ENCODE data around the gene SEMA6A. TPM values are rescaled to one million over a fixed set of nuclear protein-coding genes. Genes with fewer than 3 reads are reported as not detected.

Gene SEMA6A
- total RNA-seq, 1 experiment from 2014 or later = not detected

DNA sequence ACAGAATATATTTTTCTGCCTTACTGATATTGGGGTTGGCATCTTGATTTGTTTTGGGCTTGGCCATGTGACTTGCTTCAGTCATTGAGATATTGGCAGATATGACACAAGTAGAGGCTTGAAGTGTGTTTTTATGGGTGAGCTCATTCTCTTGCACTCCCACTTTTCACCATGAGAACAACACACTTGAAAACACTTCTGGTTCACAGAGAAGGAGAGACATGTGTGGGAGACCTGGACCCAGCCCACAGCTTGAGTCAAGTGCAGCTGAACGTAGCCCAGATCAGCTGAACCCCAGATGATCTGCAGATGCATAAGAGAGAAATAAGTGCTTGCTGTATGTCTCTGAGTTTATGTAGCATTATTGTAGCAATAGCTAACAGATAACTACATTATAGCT lies 155.4 kb downstream of the SEMA6A start:
- no peaks in the 10 kb centered on the region for H3K9me2 ChIP-seq (replicated peaks; ENCODE audit: insufficient read depth, low read length)
- no peak overlapping the region for H2AFZ ChIP-seq (ENCODE audit: low read length)
- no peaks in the 10 kb centered on the region for H4K20me1 ChIP-seq (ENCODE audit: insufficient read depth, low read depth, low read length)
- H3K9ac ChIP-seq (ENCODE audit: low read length) = no peak overlapping the region
- H3K9me3 ChIP-seq (ENCODE audit: low read length) = no peaks in the 10 kb centered on the region
- H3K4me2 ChIP-seq (ENCODE audit: low read depth, low read length, poor library complexity, severe bottlenecking) = no peak overlapping the region
- no peak for DNase-seq
- H3K79me2 ChIP-seq (ENCODE audit: low read length) = no peaks in the 10 kb centered on the region
- no peaks in the 10 kb centered on the region for H3K4me1 ChIP-seq (ENCODE audit: low read length)
- H3K4me3 ChIP-seq (ENCODE audit: low read length) = no peak overlapping the region
- H3K27me3 ChIP-seq (ENCODE audit: low read length) = no peaks in the 10 kb centered on the region
- no peaks in the 10 kb centered on the region for H3K36me3 ChIP-seq (ENCODE audit: insufficient read depth, low read length)
- no peak overlapping the region for H3K27ac ChIP-seq (ENCODE audit: low read length)

DNA sequence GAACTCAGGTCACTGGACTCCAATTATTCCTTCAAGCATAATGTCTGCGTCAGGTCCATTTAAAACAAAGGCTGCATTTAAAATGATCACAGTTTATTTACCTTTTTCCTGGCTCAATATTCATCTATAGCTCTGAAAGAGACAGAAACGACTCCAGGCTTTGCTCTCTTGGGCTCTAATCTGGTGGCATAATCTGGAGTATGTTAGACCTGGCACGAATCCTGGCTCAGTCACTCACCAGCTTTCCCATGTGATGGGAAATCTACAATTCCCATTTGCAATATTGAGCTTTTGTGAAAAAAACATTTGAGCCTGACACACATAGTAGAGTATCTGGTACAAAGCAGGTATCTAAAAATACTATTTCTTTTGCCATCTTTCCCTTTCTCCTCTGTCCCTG lies 155.8 kb downstream of the SEMA6A start:
- Histone ChIP-seq H3K9me2 (replicated peaks; ENCODE audit: insufficient read depth, low read length) (no peaks in the 10 kb centered on the region), H3K79me2 (ENCODE audit: low read length) (no peaks in the 10 kb centered on the region), H3K36me3 (ENCODE audit: insufficient read depth, low read length) (no peaks in the 10 kb centered on the region), H4K20me1 (ENCODE audit: insufficient read depth, low read depth, low read length) (no peaks in the 10 kb centered on the region), H3K4me3 (ENCODE audit: low read length) (no peak overlapping the region), H3K4me2 (ENCODE audit: low read depth, low read length, poor library complexity, severe bottlenecking) (no peak overlapping the region), H3K9me3 (ENCODE audit: low read length) (no peaks in the 10 kb centered on the region), H3K4me1 (ENCODE audit: low read length) (no peaks in the 10 kb centered on the region), H3K9ac (ENCODE audit: low read length) (no peak overlapping the region), H3K27me3 (ENCODE audit: low read length) (no peaks in the 10 kb centered on the region), H3K27ac (ENCODE audit: low read length) (no peak overlapping the region), H2AFZ (ENCODE audit: low read length) (no peak overlapping the region)
- DNase-seq = no peak

DNA sequence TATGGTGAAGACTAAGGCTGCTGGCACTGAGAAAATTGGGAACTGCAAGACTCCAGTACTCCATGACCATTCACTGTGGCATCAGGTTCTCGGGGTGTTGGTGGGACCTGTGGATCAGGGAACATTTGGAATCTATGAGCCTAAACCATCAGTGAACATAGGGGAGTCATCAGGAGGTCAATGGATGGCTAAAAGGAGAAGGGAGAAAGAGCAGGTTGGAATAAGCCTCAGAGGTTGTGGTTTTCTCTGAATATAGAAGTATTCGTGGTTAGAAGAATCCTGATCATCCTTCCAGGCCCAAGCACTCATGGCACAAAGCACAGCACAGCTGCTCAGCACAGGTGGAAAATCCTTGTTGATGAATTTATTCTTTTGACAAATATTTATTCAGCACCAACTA lies 156.6 kb downstream of the SEMA6A start:
- Histone ChIP-seq H3K4me1 (ENCODE audit: low read length) (no peaks in the 10 kb centered on the region), H2AFZ (ENCODE audit: low read length) (no peak overlapping the region), H3K9me3 (ENCODE audit: low read length) (no peaks in the 10 kb centered on the region), H3K79me2 (ENCODE audit: low read length) (no peaks in the 10 kb centered on the region), H3K27me3 (ENCODE audit: low read length) (no peaks in the 10 kb centered on the region), H4K20me1 (ENCODE audit: insufficient read depth, low read depth, low read length) (no peaks in the 10 kb centered on the region), H3K4me3 (ENCODE audit: low read length) (no peak overlapping the region), H3K27ac (ENCODE audit: low read length) (no peak overlapping the region), H3K36me3 (ENCODE audit: insufficient read depth, low read length) (no peaks in the 10 kb centered on the region), H3K9me2 (replicated peaks; ENCODE audit: insufficient read depth, low read length) (no peaks in the 10 kb centered on the region), H3K4me2 (ENCODE audit: low read depth, low read length, poor library complexity, severe bottlenecking) (no peak overlapping the region), H3K9ac (ENCODE audit: low read length) (no peak overlapping the region)
- no peak for DNase-seq

DNA sequence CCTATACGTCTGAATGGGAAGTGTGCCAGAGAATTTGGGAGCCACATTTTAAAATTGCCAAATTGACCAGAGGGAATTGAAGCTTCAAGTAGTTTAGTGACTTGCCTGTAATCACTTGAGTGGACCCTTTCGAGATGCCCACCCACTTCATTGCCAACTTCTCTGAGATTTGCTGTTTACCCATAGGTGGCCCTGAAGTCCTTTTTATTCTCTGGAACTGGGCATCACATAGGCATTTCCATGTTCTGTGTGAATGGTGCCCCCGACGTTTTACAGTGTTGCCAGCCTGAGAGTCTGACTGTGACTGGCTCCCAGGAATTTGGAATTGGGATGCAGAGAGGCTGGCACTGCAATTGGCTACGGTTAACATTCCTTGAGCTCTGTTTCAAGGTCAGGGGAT lies 158.6 kb downstream of the SEMA6A start:
- Histone ChIP-seq H3K4me3 (ENCODE audit: low read length) (no peak overlapping the region), H2AFZ (ENCODE audit: low read length) (no peak overlapping the region), H3K36me3 (ENCODE audit: insufficient read depth, low read length) (no peaks in the 10 kb centered on the region), H3K27me3 (ENCODE audit: low read length) (no peaks in the 10 kb centered on the region), H3K27ac (ENCODE audit: low read length) (no peak overlapping the region), H3K4me2 (ENCODE audit: low read depth, low read length, poor library complexity, severe bottlenecking) (no peak overlapping the region), H3K9me2 (replicated peaks; ENCODE audit: insufficient read depth, low read length) (no peaks in the 10 kb centered on the region), H3K9ac (ENCODE audit: low read length) (no peak overlapping the region), H3K79me2 (ENCODE audit: low read length) (no peaks in the 10 kb centered on the region), H3K4me1 (ENCODE audit: low read length) (no peaks in the 10 kb centered on the region), H3K9me3 (ENCODE audit: low read length) (no peaks in the 10 kb centered on the region), H4K20me1 (ENCODE audit: insufficient read depth, low read depth, low read length) (no peaks in the 10 kb centered on the region)
- no peak for DNase-seq

DNA sequence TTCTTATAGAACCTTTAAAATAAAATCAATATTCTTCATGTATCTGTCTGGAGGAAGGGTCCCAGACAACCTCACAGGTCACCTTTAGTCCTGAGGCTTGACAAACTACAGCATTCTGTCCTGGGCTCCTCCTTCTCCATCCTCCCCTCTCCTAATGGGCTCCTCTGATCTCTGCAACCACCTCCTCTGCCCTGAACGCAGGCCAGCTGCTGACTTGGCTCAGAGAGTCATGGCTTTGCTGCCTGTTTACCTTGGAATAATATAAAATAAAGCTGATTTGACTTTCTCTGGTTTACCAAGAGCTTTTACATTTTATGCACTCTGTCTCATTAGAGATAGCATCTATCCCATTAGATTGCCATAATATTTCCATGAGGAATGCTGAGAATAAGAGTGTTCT lies 159.4 kb downstream of the SEMA6A start:
- H3K9me2 ChIP-seq (replicated peaks; ENCODE audit: insufficient read depth, low read length) = no peaks in the 10 kb centered on the region
- H3K79me2 ChIP-seq (ENCODE audit: low read length) = no peaks in the 10 kb centered on the region
- H3K36me3 ChIP-seq (ENCODE audit: insufficient read depth, low read length) = no peaks in the 10 kb centered on the region
- no peak overlapping the region for H3K27ac ChIP-seq (ENCODE audit: low read length)
- no peak overlapping the region for H3K4me3 ChIP-seq (ENCODE audit: low read length)
- H3K4me2 ChIP-seq (ENCODE audit: low read depth, low read length, poor library complexity, severe bottlenecking) = no peak overlapping the region
- no peaks in the 10 kb centered on the region for H3K9me3 ChIP-seq (ENCODE audit: low read length)
- no peak overlapping the region for H3K9ac ChIP-seq (ENCODE audit: low read length)
- no peak for DNase-seq
- H2AFZ ChIP-seq (ENCODE audit: low read length) = no peak overlapping the region
- H3K27me3 ChIP-seq (ENCODE audit: low read length) = no peaks in the 10 kb centered on the region
- H4K20me1 ChIP-seq (ENCODE audit: insufficient read depth, low read depth, low read length) = no peaks in the 10 kb centered on the region
- H3K4me1 ChIP-seq (ENCODE audit: low read length) = no peaks in the 10 kb centered on the region

DNA sequence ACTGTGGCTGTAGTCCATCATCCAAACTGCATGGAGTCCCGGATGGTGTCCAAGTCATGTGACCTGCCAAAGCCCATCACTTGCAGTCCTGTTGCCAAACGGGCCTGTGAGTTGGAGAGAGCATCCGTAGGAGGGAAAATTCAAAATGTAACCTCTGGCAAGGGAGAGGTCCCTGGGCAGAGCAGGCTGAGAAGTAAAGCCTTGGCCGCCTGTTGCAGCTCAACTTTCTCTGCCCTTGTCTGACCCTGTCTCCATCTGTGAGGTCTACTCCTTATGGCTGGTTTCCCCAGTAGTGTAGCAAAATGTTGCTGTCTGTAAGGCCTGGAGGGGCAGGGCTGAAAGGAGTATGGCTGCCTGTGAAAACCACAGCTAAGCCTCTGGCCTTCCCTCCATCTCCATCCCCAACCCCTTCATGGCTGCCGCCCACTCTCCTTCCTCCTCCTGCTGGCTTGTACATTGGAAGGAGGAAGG lies 163.5 kb downstream of the SEMA6A start:
- H3K9ac ChIP-seq (ENCODE audit: low read length) = no peak overlapping the region
- H3K4me3 ChIP-seq (ENCODE audit: low read length) = no peak overlapping the region
- no peak for DNase-seq
- H3K36me3 ChIP-seq (ENCODE audit: insufficient read depth, low read length) = no peaks in the 10 kb centered on the region
- no peaks in the 10 kb centered on the region for H3K9me3 ChIP-seq (ENCODE audit: low read length)
- no peaks in the 10 kb centered on the region for H3K9me2 ChIP-seq (replicated peaks; ENCODE audit: insufficient read depth, low read length)
- no peak overlapping the region for H3K4me2 ChIP-seq (ENCODE audit: low read depth, low read length, poor library complexity, severe bottlenecking)
- H3K4me1 ChIP-seq (ENCODE audit: low read length) = no peaks in the 10 kb centered on the region
- no peak overlapping the region for H3K27ac ChIP-seq (ENCODE audit: low read length)
- no peaks in the 10 kb centered on the region for H4K20me1 ChIP-seq (ENCODE audit: insufficient read depth, low read depth, low read length)
- H3K79me2 ChIP-seq (ENCODE audit: low read length) = no peaks in the 10 kb centered on the region
- no peaks in the 10 kb centered on the region for H3K27me3 ChIP-seq (ENCODE audit: low read length)
- H2AFZ ChIP-seq (ENCODE audit: low read length) = no peak overlapping the region

DNA sequence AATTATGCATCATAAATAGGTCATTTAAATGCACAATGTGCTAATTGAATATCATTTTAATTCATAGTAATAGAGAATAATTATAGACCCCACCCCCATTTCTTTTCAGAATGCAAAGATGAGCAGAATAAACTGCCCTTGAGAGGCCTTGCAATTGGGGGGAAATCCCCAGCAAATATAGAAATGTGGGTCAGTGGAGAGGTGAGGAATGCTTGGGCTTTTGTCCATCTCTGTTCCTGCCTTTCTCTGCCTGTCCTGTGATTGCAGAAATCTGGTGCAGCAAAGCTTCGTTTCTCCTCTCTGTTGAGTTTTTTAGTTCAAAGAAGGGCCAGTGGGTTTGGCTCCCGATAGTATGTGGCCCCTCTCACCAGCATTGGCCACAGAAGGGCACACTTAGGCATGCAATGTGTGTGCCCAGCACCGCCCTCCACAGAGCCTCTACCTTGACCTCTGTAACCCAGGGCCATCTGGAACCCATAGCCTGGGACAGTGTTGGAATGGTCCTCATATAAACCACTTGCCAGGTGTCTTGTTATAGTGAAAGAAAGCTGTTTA lies 164.2 kb downstream of the SEMA6A start:
- Histone ChIP-seq H3K4me3 (ENCODE audit: low read length) (no peak overlapping the region), H3K36me3 (ENCODE audit: insufficient read depth, low read length) (no peaks in the 10 kb centered on the region), H4K20me1 (ENCODE audit: insufficient read depth, low read depth, low read length) (no peaks in the 10 kb centered on the region), H3K27ac (ENCODE audit: low read length) (no peak overlapping the region), H2AFZ (ENCODE audit: low read length) (no peak overlapping the region), H3K9ac (ENCODE audit: low read length) (no peak overlapping the region), H3K4me1 (ENCODE audit: low read length) (no peaks in the 10 kb centered on the region), H3K9me2 (replicated peaks; ENCODE audit: insufficient read depth, low read length) (no peaks in the 10 kb centered on the region), H3K27me3 (ENCODE audit: low read length) (no peaks in the 10 kb centered on the region), H3K9me3 (ENCODE audit: low read length) (no peaks in the 10 kb centered on the region), H3K4me2 (ENCODE audit: low read depth, low read length, poor library complexity, severe bottlenecking) (no peak overlapping the region), H3K79me2 (ENCODE audit: low read length) (no peaks in the 10 kb centered on the region)
- no peak for DNase-seq

DNA sequence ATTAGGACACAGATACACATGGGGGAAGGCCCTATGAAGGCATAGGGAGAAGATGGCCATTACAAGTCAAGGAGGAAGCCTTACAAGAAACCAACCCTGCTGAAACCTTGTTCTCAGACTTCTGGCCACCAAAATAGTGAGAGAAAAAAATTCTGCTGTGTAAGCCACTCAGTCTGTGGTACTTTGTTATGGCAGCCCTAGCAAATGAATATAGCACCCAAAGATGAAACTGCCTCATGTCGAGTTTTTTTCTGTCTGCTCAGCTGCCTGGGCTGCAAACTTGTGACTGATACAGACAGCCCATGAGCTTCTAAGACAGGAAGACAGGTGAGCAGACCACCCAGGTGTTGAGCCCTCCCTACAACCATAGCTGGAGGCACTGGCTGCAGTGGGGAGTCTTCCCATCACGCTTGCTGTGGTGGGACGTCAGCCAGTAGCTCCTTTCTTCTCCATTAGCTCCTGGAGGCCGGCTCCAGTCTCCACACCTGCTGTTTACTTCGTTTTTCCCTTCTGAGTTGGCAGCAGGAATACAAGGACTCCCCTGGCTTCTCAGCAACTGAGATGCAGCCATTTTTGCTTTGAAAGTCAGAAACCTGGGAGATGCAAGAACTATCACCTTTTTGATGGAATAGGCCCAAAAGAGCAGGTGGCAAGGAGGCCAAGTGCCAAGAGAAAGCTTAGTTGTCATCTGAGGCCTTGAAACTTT lies 164.9 kb downstream of the SEMA6A start:
- Histone ChIP-seq H3K27me3 (ENCODE audit: low read length) (no peaks in the 10 kb centered on the region), H2AFZ (ENCODE audit: low read length) (no peak overlapping the region), H3K9me2 (replicated peaks; ENCODE audit: insufficient read depth, low read length) (no peaks in the 10 kb centered on the region), H3K9me3 (ENCODE audit: low read length) (no peaks in the 10 kb centered on the region), H3K9ac (ENCODE audit: low read length) (no peak overlapping the region), H3K36me3 (ENCODE audit: insufficient read depth, low read length) (no peaks in the 10 kb centered on the region), H3K4me3 (ENCODE audit: low read length) (no peak overlapping the region), H3K79me2 (ENCODE audit: low read length) (no peaks in the 10 kb centered on the region), H3K4me2 (ENCODE audit: low read depth, low read length, poor library complexity, severe bottlenecking) (no peak overlapping the region), H3K4me1 (ENCODE audit: low read length) (peaks cover 6% of the 10 kb centered on the region), H4K20me1 (ENCODE audit: insufficient read depth, low read depth, low read length) (no peaks in the 10 kb centered on the region), H3K27ac (ENCODE audit: low read length) (no peak overlapping the region)
- DNase-seq = no peak
